ENCODE data around the gene SNX9.

GRCh38 chr6:157813750-157814455 lies 9.1 kb upstream of the SNX9 start:
- TF ChIP-seq, protein P1, sequence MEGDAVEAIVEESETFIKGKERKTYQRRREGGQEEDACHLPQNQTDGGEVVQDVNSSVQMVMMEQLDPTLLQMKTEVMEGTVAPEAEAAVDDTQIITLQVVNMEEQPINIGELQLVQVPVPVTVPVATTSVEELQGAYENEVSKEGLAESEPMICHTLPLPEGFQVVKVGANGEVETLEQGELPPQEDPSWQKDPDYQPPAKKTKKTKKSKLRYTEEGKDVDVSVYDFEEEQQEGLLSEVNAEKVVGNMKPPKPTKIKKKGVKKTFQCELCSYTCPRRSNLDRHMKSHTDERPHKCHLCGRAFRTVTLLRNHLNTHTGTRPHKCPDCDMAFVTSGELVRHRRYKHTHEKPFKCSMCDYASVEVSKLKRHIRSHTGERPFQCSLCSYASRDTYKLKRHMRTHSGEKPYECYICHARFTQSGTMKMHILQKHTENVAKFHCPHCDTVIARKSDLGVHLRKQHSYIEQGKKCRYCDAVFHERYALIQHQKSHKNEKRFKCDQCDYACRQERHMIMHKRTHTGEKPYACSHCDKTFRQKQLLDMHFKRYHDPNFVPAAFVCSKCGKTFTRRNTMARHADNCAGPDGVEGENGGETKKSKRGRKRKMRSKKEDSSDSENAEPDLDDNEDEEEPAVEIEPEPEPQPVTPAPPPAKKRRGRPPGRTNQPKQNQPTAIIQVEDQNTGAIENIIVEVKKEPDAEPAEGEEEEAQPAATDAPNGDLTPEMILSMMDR (IDR thresholded peaks at IDR 0.05) = no peak
- TF ChIP-seq POLR2A (IDR thresholded peaks at IDR 0.05) = no peak
- no peak for TF ChIP-seq EP300 (IDR thresholded peaks at IDR 0.05; ENCODE audit: low read depth)
- TF ChIP-seq POLR2AphosphoS5 (IDR thresholded peaks at IDR 0.05) = peak in 1 of 3 donors; percentile 9

Measured in transverse colon (tissue), 4 donors.